ENCODE results near the gene SPRED1.
"Not testable (repeated sequence)": the region's sequence is repeated elsewhere in the genome, so short reads cannot be mapped to it uniquely, and the experiment has no call there.

The SPRED1 gene

GRCh38 chr15:38237021-38237420 lies 15.6 kb upstream of the SPRED1 start:
- DNase-seq, result not testable (repeated sequence)

GRCh38 chr15:38238311-38238710 lies 14.3 kb upstream of the SPRED1 start:
- no peak for DNase-seq

- DNase-seq, result no peak
These were observed 10.6 kb upstream of the SPRED1 start for GRCh38 chr15:38242055-38242454.

GRCh38 chr15:38243278-38244055 lies 9.2 kb upstream of the SPRED1 start:
- no peak for DNase-seq

- DNase-seq, result no peak
These were observed 5.3 kb upstream of the SPRED1 start for GRCh38 chr15:38247336-38247735.

GRCh38 chr15:38253351-38253781 lies 730 bp downstream of the SPRED1 start:
- no peak for DNase-seq

- DNase-seq, result peak; percentile 4
These were observed 1.6 kb downstream of the SPRED1 start for GRCh38 chr15:38254051-38254883.

GRCh38 chr15:38255690-38256089 lies 3.1 kb downstream of the SPRED1 start:
- no peak for DNase-seq

GRCh38 chr15:38257676-38258075 lies 5.0 kb downstream of the SPRED1 start:
- no peak for DNase-seq

- no peak for DNase-seq
These were observed 6.5 kb downstream of the SPRED1 start for GRCh38 chr15:38259134-38259533.

GRCh38 chr15:38260077-38260476 lies 7.4 kb downstream of the SPRED1 start:
- no peak for DNase-seq

- DNase-seq, result no peak
These were observed 10.6 kb downstream of the SPRED1 start for GRCh38 chr15:38263251-38263650.

- no peak for DNase-seq
These were observed 11.4 kb downstream of the SPRED1 start for GRCh38 chr15:38263996-38264395.

GRCh38 chr15:38266247-38266986 lies 13.8 kb downstream of the SPRED1 start:
- DNase-seq, result no peak

GRCh38 chr15:38267421-38268022 lies 14.9 kb downstream of the SPRED1 start:
- no peak for DNase-seq

- DNase-seq, result no peak
These were observed 18.5 kb downstream of the SPRED1 start for GRCh38 chr15:38271144-38271543.

- no peak for DNase-seq
These were observed 19.3 kb downstream of the SPRED1 start for GRCh38 chr15:38271895-38272294.

GRCh38 chr15:38272431-38272830 lies 19.8 kb downstream of the SPRED1 start:
- DNase-seq, result not testable (repeated sequence)

GRCh38 chr15:38274135-38274534 lies 21.5 kb downstream of the SPRED1 start:
- DNase-seq, result no peak

- DNase-seq, result no peak
These were observed 23.3 kb downstream of the SPRED1 start for GRCh38 chr15:38275959-38276358.

- not testable (repeated sequence) for DNase-seq
These were observed 24.6 kb downstream of the SPRED1 start for GRCh38 chr15:38277281-38277680.

- DNase-seq, result no peak
These were observed 28.4 kb downstream of the SPRED1 start for GRCh38 chr15:38281031-38281430.

GRCh38 chr15:38283010-38283409 lies 30.4 kb downstream of the SPRED1 start:
- DNase-seq, result no peak
